Chondrocyte (in vitro differentiated cells): Measurements from ENCODE around the gene PC. TPM values are rescaled to one million over a fixed set of nuclear protein-coding genes. Genes with fewer than 3 reads are reported as not detected.

Experiments
- DNase-seq: peaks from one replicate; pipeline ENCODE4 v3.0.0; 2021; ENCODE audit warnings: mixed read lengths, low spot score
- H3K27ac Mint-ChIP-seq: one replicate; pipeline ENCODE4 v1.8.0; 2021; ENCODE audit warnings: mild to moderate bottlenecking, moderate library complexity, mixed read lengths; ENCODE audit not compliant: unreplicated experiment
- H3K27me3 Mint-ChIP-seq: 2 replicates; pipeline ENCODE4 v1.8.0; 2021; ENCODE audit warnings: low read depth, mixed read lengths
- H3K36me3 Mint-ChIP-seq: 2 replicates; pipeline ENCODE4 v1.8.0; 2021; ENCODE audit warnings: low read depth, mixed read lengths
- H3K4me1 Mint-ChIP-seq: 2 replicates; pipeline ENCODE4 v1.8.0; 2021; ENCODE audit warnings: low read depth, mild to moderate bottlenecking, mixed read lengths
- H3K4me3 Mint-ChIP-seq: one replicate; pipeline ENCODE4 v1.8.0; 2021; ENCODE audit warnings: mild to moderate bottlenecking, moderate library complexity, mixed read lengths; ENCODE audit not compliant: unreplicated experiment
- H3K9me3 Mint-ChIP-seq: 2 replicates; pipeline ENCODE4 v1.8.0; 2021; ENCODE audit warnings: low read depth, mixed read lengths
- total RNA-seq: library from RNA; stranded (reverse); gene quantifications from 3 replicates; pipeline ENCODE4 v1.2.1, GENCODE V29; 2021
- TF ChIP-seq, protein P1 (sequence below): fragments of 200-600 bp; sonication (generic); IDR thresholded peaks from 2 replicates; pipeline ENCODE4 v1.5.0; 2021; ENCODE audit warnings: antibody characterized with exemption, mild to moderate bottlenecking, moderate library complexity

The PC gene
- total RNA-seq, 1 donor from 2014 or later, result 12.3 TPM

DNA sequence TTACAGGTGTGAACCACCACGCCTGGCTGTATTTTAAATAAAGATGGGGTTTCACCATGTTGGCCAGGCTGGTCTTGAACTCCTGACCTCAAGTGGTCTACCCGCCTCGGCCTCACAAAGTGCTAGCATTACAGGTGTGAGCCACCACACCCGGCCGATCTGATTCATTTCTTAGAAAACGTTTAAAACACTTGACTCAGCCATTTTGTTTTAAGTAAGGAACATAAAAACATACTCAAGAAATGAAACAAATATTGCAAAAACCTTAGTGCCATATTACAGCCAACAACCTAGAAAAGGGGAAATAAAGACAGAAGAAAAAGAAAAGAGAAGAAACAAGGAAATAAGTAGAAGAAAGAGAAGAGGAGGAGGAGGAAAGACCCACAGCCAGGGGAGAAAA, 84.0 kb downstream of the PC start:
- DNase-seq, result no peak
- H3K9me3 Mint-ChIP-seq, result no peaks in the 10 kb centered on the region
- H3K27me3 Mint-ChIP-seq, result no peaks in the 10 kb centered on the region
- H3K4me3 Mint-ChIP-seq, result no peak overlapping the region
- H3K4me1 Mint-ChIP-seq, result peaks cover 16% of the 10 kb centered on the region
- H3K27ac Mint-ChIP-seq, result no peak overlapping the region
- no peaks in the 10 kb centered on the region for H3K36me3 Mint-ChIP-seq
- TF ChIP-seq, protein P1, sequence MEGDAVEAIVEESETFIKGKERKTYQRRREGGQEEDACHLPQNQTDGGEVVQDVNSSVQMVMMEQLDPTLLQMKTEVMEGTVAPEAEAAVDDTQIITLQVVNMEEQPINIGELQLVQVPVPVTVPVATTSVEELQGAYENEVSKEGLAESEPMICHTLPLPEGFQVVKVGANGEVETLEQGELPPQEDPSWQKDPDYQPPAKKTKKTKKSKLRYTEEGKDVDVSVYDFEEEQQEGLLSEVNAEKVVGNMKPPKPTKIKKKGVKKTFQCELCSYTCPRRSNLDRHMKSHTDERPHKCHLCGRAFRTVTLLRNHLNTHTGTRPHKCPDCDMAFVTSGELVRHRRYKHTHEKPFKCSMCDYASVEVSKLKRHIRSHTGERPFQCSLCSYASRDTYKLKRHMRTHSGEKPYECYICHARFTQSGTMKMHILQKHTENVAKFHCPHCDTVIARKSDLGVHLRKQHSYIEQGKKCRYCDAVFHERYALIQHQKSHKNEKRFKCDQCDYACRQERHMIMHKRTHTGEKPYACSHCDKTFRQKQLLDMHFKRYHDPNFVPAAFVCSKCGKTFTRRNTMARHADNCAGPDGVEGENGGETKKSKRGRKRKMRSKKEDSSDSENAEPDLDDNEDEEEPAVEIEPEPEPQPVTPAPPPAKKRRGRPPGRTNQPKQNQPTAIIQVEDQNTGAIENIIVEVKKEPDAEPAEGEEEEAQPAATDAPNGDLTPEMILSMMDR, result no peak

DNA sequence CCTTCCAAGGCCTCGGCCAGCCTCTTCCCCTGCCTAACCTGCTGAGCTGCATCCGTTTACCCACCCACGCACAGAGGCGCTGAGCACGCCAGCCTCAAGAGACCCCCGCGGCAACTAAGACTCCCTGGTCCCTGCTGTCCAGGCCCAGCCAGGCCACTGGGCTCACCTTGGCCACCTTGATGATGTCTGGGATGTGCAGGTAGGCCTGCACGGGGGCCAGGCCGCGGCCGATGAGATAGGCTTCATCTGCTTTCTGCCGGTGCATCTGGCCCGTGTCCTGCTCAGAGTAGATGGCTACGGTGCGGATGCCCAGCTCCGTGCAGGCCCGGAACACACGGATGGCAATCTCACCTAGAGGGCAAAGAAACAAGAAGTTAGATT, 86.7 kb downstream of the PC start:
- Mint-ChIP-seq H3K27ac (no peak overlapping the region), H3K4me1 (no peaks in the 10 kb centered on the region), H3K4me3 (no peak overlapping the region), H3K9me3 (no peaks in the 10 kb centered on the region), H3K36me3 (no peaks in the 10 kb centered on the region), H3K27me3 (no peaks in the 10 kb centered on the region)
- TF ChIP-seq, protein P1, result no peak
- peak; percentile 87 for DNase-seq

DNA sequence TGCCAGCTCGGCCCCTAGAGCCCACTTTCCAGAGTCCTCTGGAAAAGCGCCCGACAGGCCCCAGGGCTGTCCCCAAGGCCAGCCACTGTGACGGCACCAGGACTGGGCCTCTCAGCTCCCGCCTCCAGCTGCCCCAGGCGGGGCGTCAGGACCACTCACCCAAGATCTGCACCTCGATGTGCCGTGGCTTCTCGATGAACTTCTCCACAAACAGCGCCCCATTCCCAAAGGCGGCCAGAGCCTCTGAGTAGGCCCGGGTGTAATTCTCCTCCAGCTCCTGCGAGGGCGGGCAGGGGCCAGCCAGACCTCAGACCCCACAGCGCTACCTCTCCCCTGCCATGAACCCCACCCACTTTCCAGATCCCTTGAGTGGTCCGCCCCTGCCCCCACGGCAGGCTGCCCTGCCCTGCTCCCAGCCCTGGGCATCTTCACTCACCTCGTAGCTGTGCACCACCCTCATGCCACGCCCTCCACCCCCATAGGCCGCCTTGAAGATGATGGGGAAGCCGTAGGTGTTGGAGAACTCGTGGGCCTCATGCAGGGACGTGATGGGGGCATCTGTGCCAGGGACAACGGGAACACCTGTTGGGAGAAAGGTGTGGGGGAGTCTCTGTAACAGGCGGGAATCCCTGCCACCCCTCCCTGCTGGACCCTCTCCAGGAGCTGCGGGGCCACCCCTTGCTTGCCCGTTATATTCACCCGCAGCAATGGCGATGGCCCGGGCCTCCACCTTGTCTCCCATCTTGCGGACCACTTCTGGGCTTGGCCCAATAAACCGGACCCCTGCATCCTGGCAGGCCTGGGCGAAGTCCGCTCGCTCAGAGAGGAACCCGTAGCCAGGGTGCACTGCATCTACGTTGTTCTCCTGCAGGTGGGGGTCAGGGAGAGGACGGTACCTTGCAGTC, 87.3 kb downstream of the PC start:
- Mint-ChIP-seq H3K27ac (no peak overlapping the region), H3K27me3 (no peaks in the 10 kb centered on the region), H3K4me3 (no peak overlapping the region), H3K4me1 (no peaks in the 10 kb centered on the region), H3K9me3 (no peaks in the 10 kb centered on the region), H3K36me3 (no peaks in the 10 kb centered on the region)
- TF ChIP-seq, protein P1, result no peak
- DNase-seq, result peak; percentile 91

DNA sequence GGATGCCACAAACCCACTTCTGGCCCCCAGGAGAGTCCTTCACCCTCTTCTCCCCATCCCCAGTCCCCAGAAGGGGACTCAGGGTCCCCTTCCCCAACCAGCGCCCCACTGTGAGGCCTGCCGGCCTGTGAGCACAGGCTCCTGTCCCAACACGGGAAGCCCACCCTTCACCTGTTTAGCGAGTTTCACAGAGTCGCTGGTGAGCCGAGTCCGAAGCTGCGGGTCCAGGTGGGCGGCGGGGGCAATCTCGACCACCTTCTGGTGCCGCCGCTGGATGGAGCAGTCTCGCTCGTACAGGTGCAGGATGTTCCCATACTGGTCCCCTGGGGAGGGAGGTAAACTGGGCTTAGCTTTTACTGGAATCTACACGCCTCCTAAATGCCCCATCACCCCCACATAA, 88.1 kb downstream of the PC start:
- no peak for DNase-seq
- Mint-ChIP-seq H3K4me1 (no peaks in the 10 kb centered on the region), H3K27ac (no peak overlapping the region), H3K36me3 (no peaks in the 10 kb centered on the region), H3K27me3 (no peaks in the 10 kb centered on the region), H3K9me3 (no peaks in the 10 kb centered on the region), H3K4me3 (no peak overlapping the region)
- TF ChIP-seq, protein P1, result no peak

DNA sequence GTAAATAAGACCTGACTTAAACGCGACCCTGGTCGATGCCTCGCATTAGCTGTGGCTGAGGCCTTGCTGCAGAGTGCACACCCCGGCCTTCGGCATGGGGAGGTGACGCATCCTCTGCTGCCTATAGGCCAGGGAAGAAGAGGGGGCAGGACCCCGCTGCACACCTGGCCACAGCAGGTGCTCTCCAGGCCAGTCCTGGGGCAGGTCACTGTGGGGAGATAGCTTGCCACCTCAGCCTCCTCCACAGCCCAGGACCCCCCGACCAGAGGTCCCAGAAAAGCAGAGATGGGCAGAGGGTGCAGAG, 88.7 kb downstream of the PC start:
- Mint-ChIP-seq H3K9me3 (no peaks in the 10 kb centered on the region), H3K4me3 (no peak overlapping the region), H3K4me1 (no peaks in the 10 kb centered on the region), H3K36me3 (no peaks in the 10 kb centered on the region), H3K27ac (no peak overlapping the region), H3K27me3 (no peaks in the 10 kb centered on the region)
- TF ChIP-seq, protein P1, result no peak
- DNase-seq, result no peak
